Measurements from ENCODE around the gene NPIPA2. TPM values are rescaled to one million over a fixed set of nuclear protein-coding genes. Genes with fewer than 3 reads are reported as not detected.

The NPIPA2 gene
- total RNA-seq: not detected

DNA sequence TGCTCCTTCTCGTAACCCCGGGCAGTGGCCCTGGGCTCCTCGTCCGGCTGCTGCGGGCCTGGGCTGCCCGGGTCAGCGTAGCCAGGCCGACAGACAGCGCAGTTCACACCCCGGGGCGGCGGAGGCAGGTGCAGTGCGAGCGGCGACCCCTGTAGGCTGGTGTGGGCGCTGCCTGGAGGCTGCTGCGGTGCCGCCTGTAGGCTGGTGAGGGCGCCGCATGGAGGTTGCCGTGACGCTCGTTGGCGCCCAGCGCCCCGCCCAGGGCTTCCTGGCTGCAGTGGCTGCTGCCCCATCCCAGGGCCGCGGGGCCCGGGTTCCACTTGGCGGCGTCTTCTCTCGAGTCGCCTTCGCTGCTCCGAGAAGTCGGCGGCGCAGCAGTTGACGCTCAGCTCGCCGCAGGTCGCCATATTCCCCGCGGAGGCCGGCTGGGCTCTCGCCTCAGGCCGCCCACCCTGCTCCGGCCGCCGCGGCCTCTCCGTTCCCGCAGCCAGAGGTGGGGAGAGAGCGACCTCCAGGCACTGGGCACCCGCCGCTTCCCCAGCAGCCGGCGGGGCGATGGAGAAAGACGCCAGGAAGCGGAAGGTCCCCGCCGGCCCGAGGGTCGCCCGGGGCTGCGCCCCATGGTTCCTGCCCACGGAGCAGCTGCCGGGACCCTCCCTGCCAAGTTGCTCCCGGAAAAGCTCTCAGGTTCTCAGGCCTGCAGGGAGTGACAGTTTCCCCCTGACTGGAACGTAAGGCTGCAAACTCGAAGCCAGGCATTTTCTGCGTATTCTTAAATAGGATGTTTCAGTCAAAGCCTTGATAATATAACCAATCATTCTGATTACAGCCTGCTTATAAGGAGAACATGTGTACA lies at the start of gene NPIPA2:
Gene NPIPA2 (plus strand): TSS at position 261 of the 856 bp plus-strand sequence. CDS start 5,533 bp downstream, outside the sequence.

DNA sequence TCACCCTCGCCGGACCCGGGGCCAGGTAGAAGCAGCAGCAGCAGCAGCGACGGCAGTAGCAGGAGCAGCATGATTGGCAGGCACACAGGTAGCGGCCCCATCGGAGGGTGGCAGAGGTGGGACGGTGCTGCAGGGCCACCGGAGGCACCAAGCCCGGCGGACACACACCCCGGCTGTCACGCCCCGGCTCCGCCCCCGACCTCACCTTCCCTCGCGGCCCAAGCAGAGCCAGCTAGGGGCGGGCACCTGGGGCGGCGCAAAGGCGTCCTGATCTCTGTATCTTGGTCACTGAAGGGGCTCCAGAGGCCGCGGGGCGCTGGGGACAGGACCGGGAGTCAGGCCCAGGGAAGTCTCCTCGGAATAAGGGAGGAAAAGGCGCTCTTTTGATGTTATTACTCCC lies 48.2 kb upstream of the NPIPA2 start, which contains the start of gene PLA2G10:
Gene PLA2G10 (minus strand): TSS at position 180 of the 400 bp plus-strand sequence. CDS start 79 bp downstream, at position 101.

DNA sequence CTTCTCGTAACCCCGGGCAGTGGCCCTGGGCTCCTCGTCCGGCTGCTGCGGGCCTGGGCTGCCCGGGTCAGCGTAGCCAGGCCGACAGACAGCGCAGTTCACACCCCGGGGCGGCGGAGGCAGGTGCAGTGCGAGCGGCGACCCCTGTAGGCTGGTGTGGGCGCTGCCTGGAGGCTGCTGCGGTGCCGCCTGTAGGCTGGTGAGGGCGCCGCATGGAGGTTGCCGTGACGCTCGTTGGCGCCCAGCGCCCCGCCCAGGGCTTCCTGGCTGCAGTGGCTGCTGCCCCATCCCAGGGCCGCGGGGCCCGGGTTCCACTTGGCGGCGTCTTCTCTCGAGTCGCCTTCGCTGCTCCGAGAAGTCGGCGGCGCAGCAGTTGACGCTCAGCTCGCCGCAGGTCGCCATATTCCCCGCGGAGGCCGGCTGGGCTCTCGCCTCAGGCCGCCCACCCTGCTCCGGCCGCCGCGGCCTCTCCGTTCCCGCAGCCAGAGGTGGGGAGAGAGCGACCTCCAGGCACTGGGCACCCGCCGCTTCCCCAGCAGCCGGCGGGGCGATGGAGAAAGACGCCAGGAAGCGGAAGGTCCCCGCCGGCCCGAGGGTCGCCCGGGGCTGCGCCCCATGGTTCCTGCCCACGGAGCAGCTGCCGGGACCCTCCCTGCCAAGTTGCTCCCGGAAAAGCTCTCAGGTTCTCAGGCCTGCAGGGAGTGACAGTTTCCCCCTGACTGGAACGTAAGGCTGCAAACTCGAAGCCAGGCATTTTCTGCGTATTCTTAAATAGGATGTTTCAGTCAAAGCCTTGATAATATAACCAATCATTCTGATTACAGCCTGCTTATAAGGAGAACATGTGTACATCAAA lies 38.9 kb upstream of the NPIPA2 start, which contains the start of gene NPIPA3:
Gene NPIPA3 (plus strand): TSS at position 256 of the 856 bp plus-strand sequence. CDS start 5,533 bp downstream, outside the sequence.

Other genes starting within 250 kb of the NPIPA2 start
- gene PARN, start 112.3 kb upstream of the NPIPA2 start, total RNA-seq: 47.5 TPM
- gene BFAR, start 109.6 kb upstream of the NPIPA2 start, total RNA-seq: 54.6 TPM
- not detected for gene PLA2G10, start 48.2 kb upstream of the NPIPA2 start, total RNA-seq
- gene NPIPA3, start 39.1 kb upstream of the NPIPA2 start, total RNA-seq: 1.1 TPM
- 63.9 TPM for gene NOMO1, start 91.2 kb downstream of the NPIPA2 start, total RNA-seq
- 71.2 TPM for gene NPIPA1, start 194.9 kb downstream of the NPIPA2 start, total RNA-seq
- 85.0 TPM for gene PDXDC1, start 232.5 kb downstream of the NPIPA2 start, total RNA-seq

All from metanephros (tissue), 1 donor.